ENCODE data around the gene EPDR1.

Gene EPDR1

GRCh38 chr7:37981664-37982063 lies 61.2 kb downstream of the EPDR1 start:
- DNase-seq (ENCODE audit: low read depth) = no peak

- DNase-seq (ENCODE audit: low read depth) = no peak
Observed at GRCh38 chr7:37982423-37982822, 62.0 kb downstream of the EPDR1 start.

- peak; percentile 63 for DNase-seq (ENCODE audit: low read depth)
Observed at GRCh38 chr7:37984750-37985390, 64.4 kb downstream of the EPDR1 start.

GRCh38 chr7:37986908-37987330 lies 66.5 kb downstream of the EPDR1 start:
- DNase-seq (ENCODE audit: low read depth) = peak; percentile 61

GRCh38 chr7:37987732-37988131 lies 67.3 kb downstream of the EPDR1 start:
- DNase-seq (ENCODE audit: low read depth) = no peak

- no peak for DNase-seq (ENCODE audit: low read depth)
Observed at GRCh38 chr7:37988721-37989650, 68.5 kb downstream of the EPDR1 start.

GRCh38 chr7:37990337-37990736 lies 69.9 kb downstream of the EPDR1 start:
- no peak for DNase-seq (ENCODE audit: low read depth)

GRCh38 chr7:37993060-37993501 lies 72.6 kb downstream of the EPDR1 start:
- no peak for DNase-seq (ENCODE audit: low read depth)

- no peak for DNase-seq (ENCODE audit: low read depth)
Observed at GRCh38 chr7:37999673-38000072, 79.2 kb downstream of the EPDR1 start.

GRCh38 chr7:38000272-38000671 lies 79.8 kb downstream of the EPDR1 start:
- no peak for DNase-seq (ENCODE audit: low read depth)

All from GM04504 (cell line).